ENCODE results near the gene JAK1.

JAK1 gene

GRCh38 chr1:64979358-64979757 lies 13.0 kb upstream of the JAK1 start:
- DNase-seq, result no peak

DNA sequence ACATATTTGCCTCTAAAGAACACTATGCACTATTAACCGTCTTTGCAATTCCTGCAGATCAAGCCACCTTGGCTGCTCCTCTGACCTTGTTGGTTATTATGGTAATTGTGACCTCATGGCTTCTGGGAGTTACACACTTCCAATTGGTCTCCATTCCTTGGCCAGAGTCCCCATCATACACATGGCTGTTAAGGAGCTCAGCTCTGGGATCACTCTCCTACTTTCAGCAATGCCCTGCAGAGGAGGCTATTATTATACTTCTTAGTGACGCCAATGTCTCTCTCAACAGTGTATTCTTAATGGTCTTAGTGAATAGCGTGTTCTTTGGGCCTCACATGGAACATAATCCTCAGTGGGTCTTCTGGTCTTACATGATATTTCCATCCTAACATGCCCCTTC lies 10.0 kb upstream of the JAK1 start:
- no peak for DNase-seq

GRCh38 chr1:64975740-64976139 lies 9.4 kb upstream of the JAK1 start:
- no peak for DNase-seq

DNA sequence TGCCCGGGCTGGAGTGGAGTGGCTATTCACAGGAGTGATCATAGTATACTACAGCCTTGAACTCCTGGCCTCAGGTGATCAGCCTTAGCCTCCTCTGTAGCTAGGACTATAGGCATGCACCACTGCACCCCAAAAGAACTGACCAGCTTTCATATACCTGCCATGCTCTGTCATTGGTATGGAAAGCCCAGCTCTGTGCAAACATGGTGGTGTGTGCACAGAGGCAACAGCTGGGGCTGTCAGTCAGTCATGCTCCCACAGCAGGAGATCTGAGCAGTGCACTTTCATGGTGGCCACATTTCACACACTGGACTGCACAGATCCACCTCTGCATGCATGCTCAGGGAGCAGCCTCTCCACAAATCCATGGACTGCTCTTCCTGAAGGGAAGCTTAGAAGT lies 8.8 kb upstream of the JAK1 start:
- DNase-seq, result no peak

- DNase-seq, result no peak
Measured at GRCh38 chr1:64974288-64974825, 8.0 kb upstream of the JAK1 start.

- no peak for DNase-seq
Measured at GRCh38 chr1:64973061-64973647, 6.8 kb upstream of the JAK1 start.

GRCh38 chr1:64969305-64970046 lies 3.1 kb upstream of the JAK1 start:
- no peak for DNase-seq

- DNase-seq, result no peak
Measured at GRCh38 chr1:64967381-64967780, 1.0 kb upstream of the JAK1 start.

DNA sequence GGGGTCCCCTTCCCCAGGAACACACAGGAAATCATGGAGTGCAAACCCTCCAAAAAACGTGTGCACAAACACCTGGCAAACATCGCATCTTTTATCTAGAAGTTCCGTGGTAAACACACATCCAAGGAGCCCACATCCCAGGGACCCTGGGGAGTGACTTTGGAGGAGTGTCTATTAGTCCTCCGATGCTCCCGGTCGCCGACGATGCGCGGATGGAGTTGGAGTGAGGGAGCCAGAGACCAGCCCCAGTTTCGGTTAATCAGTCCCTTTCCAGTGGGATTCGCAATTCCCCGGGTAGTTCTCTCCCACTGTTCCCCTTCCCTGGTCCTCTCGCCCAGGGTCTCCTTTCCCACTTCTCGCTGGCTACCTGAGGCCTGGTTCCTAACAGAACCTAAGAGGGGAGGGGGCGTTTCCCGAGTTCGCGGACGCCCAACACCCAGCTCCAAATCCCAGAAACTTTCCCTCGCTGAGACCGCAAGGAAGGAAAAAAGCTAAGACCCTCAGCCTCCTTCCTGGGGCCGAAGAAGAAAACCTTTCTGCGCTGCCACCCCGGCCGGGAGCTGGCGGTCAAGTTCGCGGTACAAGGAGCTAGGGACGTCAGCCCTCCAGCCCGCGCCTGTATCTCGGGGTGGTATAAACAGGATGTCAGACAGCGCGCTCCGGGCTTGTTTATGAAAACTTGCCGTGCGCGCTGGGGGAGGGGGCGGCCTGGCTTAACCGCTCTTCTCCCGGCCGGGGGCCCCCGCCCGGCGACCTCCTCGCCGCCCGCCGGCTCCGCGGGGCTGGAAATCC lies 787 bp downstream of the JAK1 start:
- DNase-seq, result peak; percentile 81

GRCh38 chr1:64963466-64963865 lies 2.9 kb downstream of the JAK1 start:
- DNase-seq, result no peak

- no peak for DNase-seq
Measured at GRCh38 chr1:64962441-64962840, 3.9 kb downstream of the JAK1 start.

GRCh38 chr1:64961923-64962322 lies 4.4 kb downstream of the JAK1 start:
- DNase-seq, result no peak

- DNase-seq, result no peak
Measured at GRCh38 chr1:64960731-64961130, 5.6 kb downstream of the JAK1 start.

DNA sequence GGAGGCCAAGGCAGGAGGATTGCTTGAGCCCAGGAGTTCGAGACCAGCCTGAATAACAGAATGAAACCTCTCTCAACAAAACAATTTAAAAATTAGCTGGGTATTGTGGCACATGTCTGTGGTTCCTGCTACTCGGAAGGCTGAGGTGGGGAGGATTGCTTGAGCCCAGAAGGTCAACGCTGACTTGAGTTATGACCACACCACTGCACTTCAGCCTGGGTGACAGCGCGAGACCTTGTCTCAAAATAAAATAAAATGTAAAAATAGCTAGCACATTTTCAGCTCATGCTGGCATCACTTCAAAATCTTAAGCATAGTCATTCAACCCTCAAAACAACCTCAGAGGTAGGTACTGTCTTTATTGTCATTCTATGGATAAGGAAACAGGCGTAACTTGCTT lies 6.4 kb downstream of the JAK1 start:
- DNase-seq, result no peak

DNA sequence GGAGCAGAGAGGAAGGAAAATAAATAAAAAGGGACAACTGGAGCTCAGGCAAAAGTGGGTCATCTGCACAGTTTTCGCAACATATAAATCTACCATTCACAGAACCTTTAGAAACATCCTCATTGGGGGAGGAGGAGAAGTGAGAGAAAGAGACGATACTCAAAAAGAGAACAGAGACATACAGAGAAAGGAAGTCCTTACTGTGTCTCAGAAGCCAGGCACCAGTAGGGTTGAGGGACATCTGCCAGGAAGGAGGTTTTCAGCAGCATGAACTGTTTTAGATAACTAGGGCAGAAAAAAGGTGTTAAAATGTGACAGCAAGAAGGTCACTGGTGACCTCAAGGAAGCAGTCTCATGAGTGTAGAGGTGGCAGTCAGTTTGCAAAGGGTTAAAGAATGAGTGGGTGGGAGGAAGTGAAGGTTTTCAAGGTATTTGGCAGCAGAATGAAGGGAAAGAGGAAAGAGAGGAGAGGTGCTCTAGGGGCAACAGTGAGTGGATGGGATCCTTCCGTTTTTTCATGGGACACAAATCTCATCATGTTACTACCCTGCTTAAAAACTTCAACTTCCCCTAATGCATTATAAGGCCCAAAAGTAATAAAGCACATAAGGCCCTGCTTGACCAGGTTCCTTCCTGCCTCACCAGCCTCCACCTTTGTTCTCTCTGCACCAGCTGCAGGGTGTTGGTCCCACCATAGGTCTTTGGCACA lies 9.5 kb downstream of the JAK1 start:
- peak; percentile 35 for DNase-seq

DNA sequence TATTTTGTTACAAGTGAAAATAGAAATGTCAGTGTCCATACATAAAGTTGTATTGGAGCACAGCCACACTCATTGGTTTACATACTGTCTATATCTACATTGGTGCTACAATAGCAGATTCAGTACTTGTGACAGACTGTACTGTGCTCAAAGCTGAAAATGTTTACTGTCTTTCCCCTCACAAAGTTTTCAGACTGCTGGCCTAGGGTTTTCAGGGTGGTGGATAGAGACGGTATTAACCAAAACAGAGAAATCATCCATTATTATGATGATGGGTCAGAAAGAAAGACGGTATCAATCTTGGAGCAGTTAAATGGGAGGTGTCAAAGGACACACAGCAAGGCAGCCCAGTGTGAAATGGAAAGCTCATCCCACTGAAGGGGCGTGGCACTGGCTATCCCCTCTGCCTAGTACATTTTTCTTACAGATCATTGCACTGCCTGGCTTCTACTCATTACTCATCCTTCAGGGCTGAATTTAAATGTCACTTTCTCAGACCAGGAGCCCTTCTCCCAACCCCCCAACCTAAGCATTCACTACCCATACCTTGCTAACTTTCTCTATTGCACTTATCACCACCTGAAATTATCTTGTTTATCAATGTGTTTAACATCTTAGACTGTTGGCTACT lies 10.2 kb downstream of the JAK1 start:
- no peak for DNase-seq

DNA sequence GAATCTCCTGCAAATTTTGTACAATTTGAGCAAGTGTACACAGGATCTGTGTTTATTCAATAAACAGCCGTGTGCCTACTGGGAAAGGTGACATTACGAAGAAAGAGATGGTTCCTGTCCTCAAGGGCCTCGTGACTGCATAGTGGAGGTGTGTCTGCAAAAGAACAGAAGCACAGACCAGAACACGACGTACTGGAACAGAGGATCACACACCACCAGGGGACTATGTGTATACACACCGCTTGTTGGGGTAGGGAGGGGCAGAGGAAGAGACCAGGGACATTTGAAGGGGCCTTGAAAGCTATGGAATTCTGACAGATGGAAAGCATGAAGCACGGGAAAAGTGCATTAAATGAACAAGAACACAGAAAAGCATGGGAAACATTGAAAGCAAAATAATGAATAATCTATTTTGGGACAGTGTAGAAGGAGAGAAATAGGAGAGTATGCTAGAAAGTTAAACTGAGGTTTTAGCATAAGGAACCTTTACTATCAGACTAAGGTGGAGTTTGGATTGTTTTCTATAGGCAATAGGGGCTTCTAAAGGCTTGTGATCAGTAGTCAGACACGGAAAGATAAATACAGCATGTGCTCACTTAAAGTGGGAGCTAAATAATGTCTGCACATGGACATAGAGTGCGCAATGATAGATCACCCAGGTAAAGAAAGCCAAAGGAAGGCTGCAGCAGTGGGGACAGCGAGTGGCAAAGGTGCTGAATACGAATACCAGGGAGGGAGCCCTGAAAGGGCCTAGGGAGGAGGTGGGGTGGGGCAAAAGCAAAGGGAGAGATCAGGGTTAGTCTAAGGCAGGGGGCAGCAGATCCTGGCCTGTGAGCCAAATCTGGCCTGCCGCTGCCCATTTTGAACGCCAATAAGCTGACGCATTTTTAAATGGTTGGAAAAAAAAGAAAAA lies 11.0 kb downstream of the JAK1 start:
- DNase-seq, result no peak

GRCh38 chr1:64953241-64953640 lies 13.1 kb downstream of the JAK1 start:
- DNase-seq, result no peak

GRCh38 chr1:64950284-64950809 lies 16.0 kb downstream of the JAK1 start:
- DNase-seq, result no peak

GRCh38 chr1:64948905-64949833 lies 17.2 kb downstream of the JAK1 start:
- no peak for DNase-seq
